ENCODE data around the gene RDH14. TPM values are rescaled to one million over a fixed set of nuclear protein-coding genes. Genes with fewer than 3 reads are reported as not detected.

Gene RDH14
- total RNA-seq, 1 experiment from 2014 or later, result 22.4 TPM

DNA sequence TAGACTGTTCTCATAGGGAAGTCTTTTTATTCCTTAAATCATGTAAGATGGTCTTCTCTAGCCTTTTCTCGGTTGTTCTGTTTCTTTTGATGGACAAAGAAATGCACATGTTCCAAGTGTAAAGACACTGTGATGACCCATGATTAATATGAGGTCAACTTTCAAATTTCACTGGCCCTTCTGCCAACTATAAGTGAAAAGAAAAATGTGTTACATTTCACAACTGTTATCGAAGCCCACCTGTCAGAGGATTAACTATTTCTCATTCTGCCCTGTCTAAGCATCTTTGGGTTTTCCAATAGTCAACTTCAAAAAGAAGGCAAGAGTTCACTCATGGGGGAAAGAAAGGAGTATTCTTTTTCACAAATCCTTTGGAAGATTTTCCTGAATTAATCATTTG, 3.3 kb downstream of the RDH14 start:
- no peak for ATAC-seq
- ChIA-PET CTCF (no interaction called here), POLR2A (no interaction called here)
- Mint-ChIP-seq H3K27me3 (ENCODE audit: low read depth) (no peaks in the 10 kb centered on the region; the same call in 1 of the 2 replicates), H3K9me3 (no peaks in the 10 kb centered on the region), H3K27ac (no peak overlapping the region; the same call in 1 of the 2 replicates), H3K4me1 (peaks cover 24% of the 10 kb centered on the region), H3K4me3 (no peak overlapping the region), H3K36me3 (peaks cover 12% of the 10 kb centered on the region)
- TF ChIP-seq NFYB (CRISPR knock-in tag; conservative IDR thresholded peaks at IDR 0.05; ENCODE audit: low read depth) (no peak), ZNF416 (CRISPR knock-in tag; IDR thresholded peaks at IDR 0.05) (no peak), ZNF219 (CRISPR knock-in tag; IDR thresholded peaks at IDR 0.05; ENCODE audit: borderline replicate concordance) (no peak), NR3C1 (CRISPR knock-in tag; conservative IDR thresholded peaks at IDR 0.05; ENCODE audit: low read depth) (no peak), ATF1 (CRISPR knock-in tag; IDR thresholded peaks at IDR 0.05) (no peak), IRF2 (CRISPR knock-in tag; IDR thresholded peaks at IDR 0.05; ENCODE audit: borderline replicate concordance, low read depth) (no peak), EMX1 (CRISPR knock-in tag; IDR thresholded peaks at IDR 0.05) (no peak), ZBTB21 (CRISPR knock-in tag; IDR thresholded peaks at IDR 0.05; ENCODE audit: borderline replicate concordance) (no peak), SOX15 (CRISPR knock-in tag; IDR thresholded peaks at IDR 0.05) (no peak)
- TF ChIP-seq, protein P1, sequence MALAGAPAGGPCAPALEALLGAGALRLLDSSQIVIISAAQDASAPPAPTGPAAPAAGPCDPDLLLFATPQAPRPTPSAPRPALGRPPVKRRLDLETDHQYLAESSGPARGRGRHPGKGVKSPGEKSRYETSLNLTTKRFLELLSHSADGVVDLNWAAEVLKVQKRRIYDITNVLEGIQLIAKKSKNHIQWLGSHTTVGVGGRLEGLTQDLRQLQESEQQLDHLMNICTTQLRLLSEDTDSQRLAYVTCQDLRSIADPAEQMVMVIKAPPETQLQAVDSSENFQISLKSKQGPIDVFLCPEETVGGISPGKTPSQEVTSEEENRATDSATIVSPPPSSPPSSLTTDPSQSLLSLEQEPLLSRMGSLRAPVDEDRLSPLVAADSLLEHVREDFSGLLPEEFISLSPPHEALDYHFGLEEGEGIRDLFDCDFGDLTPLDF (CRISPR knock-in tag; IDR thresholded peaks at IDR 0.05), result no peak
- TF ChIP-seq, protein P2, sequence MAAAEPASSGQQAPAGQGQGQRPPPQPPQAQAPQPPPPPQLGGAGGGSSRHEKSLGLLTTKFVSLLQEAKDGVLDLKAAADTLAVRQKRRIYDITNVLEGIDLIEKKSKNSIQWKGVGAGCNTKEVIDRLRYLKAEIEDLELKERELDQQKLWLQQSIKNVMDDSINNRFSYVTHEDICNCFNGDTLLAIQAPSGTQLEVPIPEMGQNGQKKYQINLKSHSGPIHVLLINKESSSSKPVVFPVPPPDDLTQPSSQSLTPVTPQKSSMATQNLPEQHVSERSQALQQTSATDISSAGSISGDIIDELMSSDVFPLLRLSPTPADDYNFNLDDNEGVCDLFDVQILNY (CRISPR knock-in tag; IDR thresholded peaks at IDR 0.05), result no peak
- no peak for DNase-seq (ENCODE audit: low spot score)

DNA sequence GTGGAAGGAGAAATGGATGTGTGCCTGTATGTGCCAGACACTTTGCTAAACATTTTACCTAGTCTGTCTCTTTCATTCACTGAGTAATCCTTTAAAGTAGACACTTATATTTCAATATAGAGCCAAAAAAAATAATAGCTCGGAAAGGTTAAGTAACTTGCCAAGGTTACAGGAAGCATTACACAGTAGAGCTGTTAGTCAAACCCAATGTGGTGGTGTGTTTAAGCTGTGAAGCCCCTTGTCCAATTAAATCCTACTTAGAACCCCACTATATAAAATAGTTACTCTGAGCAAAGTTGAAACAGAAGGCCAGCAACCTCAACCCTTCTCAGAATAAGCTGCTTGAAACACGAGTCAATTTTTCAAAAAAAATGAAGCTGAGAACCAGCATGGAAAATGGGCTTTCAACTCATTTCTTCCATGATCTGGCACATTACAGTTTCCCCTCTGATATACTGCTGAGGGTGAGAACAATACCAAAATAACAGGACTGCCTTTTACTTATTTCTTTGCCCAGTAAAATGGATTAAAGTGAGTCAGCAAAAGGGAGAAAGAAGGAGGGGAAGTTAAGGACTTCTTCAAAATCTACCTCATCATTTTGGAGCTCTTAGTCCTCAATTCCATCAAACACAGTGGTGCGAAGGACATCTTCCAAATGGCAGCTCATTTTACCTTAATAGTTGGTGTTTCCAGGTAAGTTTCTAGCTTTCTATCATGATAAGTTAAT, 7.9 kb downstream of the RDH14 start:
- no peak for DNase-seq (ENCODE audit: low spot score)
- no peak overlapping the region for H3K27ac Mint-ChIP-seq
- H3K27me3 Mint-ChIP-seq (ENCODE audit: low read depth), result no peaks in the 10 kb centered on the region
- ChIA-PET POLR2A (interaction anchor here (1.7 kb wide), 1 partner anchor 8 kb away, joined by 5 read pairs; the partner anchor contains the start of gene RDH14), CTCF (interaction anchor here (1.6 kb wide), 1 partner anchor 165 kb away, joined by 5 read pairs; no protein-coding TSS in a partner anchor)
- TF ChIP-seq PRRX2 (CRISPR knock-in tag; IDR thresholded peaks at IDR 0.05) (no peak), SOX15 (CRISPR knock-in tag; IDR thresholded peaks at IDR 0.05) (no peak), FOXJ3 (CRISPR knock-in tag; IDR thresholded peaks at IDR 0.05; ENCODE audit: borderline replicate concordance) (no peak), NFYB (CRISPR knock-in tag; conservative IDR thresholded peaks at IDR 0.05; ENCODE audit: low read depth) (no peak), ZNF423 (CRISPR knock-in tag; IDR thresholded peaks at IDR 0.05) (no peak), JUN (CRISPR knock-in tag; IDR thresholded peaks at IDR 0.05) (no peak)
- TF ChIP-seq, protein P1 (CRISPR knock-in tag; IDR thresholded peaks at IDR 0.05), result no peak
- TF ChIP-seq, protein P3, sequence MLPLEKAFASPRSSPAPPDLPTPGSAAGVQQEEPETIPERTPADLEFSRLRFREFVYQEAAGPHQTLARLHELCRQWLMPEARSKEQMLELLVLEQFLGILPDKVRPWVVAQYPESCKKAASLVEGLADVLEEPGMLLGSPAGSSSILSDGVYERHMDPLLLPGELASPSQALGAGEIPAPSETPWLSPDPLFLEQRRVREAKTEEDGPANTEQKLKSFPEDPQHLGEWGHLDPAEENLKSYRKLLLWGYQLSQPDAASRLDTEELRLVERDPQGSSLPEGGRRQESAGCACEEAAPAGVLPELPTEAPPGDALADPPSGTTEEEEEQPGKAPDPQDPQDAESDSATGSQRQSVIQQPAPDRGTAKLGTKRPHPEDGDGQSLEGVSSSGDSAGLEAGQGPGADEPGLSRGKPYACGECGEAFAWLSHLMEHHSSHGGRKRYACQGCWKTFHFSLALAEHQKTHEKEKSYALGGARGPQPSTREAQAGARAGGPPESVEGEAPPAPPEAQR (CRISPR knock-in tag; IDR thresholded peaks at IDR 0.05), result no peak
- H3K4me1 Mint-ChIP-seq, result peaks cover 3% of the 10 kb centered on the region; the same call in 1 of the 2 replicates
- H3K9me3 Mint-ChIP-seq, result no peaks in the 10 kb centered on the region
- no peak for ATAC-seq
- peaks cover 12% of the 10 kb centered on the region for H3K36me3 Mint-ChIP-seq
- H3K4me3 Mint-ChIP-seq, result no peak overlapping the region

DNA sequence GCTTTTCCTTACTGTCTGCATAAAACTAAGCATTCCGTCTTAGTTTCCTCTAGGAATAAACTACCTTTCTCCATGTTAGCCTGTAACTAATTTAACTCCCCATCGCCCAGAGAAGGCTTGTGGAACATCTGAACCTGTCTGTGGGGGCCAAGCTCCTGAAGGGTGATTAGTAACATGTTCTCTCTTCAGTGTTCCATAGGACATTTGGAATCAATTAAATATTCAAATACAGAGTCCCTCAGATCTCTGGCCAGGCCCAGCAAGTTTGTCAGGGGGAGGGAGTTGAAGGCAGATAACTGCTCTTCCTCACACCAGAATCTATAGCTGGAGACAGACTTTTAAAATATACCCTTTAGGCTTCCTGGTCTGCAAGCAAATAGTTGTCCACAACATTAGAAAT, 8.8 kb downstream of the RDH14 start:
- Mint-ChIP-seq H3K27ac (no peak overlapping the region), H3K9me3 (no peaks in the 10 kb centered on the region), H3K27me3 (ENCODE audit: low read depth) (no peaks in the 10 kb centered on the region), H3K36me3 (peaks cover 12% of the 10 kb centered on the region), H3K4me3 (no peak overlapping the region), H3K4me1 (peaks cover 6% of the 10 kb centered on the region)
- ATAC-seq (no peak), DNase-seq (ENCODE audit: low spot score) (no peak)
- CTCF ChIA-PET, result interaction anchor here (1.6 kb wide), 1 partner anchor 164 kb away, joined by 5 read pairs; no protein-coding TSS in a partner anchor
- POLR2A ChIA-PET, result interaction anchor here (0.7 to 1.7 kb wide), 2 partner anchors 9 to 17 kb away, joined by 3 to 5 read pairs; partner anchors contain the start of gene RDH14
- TF ChIP-seq, protein P1 (CRISPR knock-in tag; IDR thresholded peaks at IDR 0.05), result no peak
- no peak for TF ChIP-seq ZNF263 (CRISPR knock-in tag; IDR thresholded peaks at IDR 0.05; ENCODE audit: low read depth)
- no peak for TF ChIP-seq FOXK1 (CRISPR knock-in tag; IDR thresholded peaks at IDR 0.05)
- TF ChIP-seq, protein P4, sequence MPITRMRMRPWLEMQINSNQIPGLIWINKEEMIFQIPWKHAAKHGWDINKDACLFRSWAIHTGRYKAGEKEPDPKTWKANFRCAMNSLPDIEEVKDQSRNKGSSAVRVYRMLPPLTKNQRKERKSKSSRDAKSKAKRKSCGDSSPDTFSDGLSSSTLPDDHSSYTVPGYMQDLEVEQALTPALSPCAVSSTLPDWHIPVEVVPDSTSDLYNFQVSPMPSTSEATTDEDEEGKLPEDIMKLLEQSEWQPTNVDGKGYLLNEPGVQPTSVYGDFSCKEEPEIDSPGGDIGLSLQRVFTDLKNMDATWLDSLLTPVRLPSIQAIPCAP (CRISPR knock-in tag; IDR thresholded peaks at IDR 0.05), result no peak
- no peak for TF ChIP-seq HMGA2 (CRISPR knock-in tag; IDR thresholded peaks at IDR 0.05)
- TF ChIP-seq NFATC4 (CRISPR knock-in tag; IDR thresholded peaks at IDR 0.05), result no peak

Data from WTC11 (cell line).